DND-41 (cell line): ENCODE data around the gene NCLN.

Source experiments
- CTCF ChIP-seq: IDR thresholded peaks from 2 replicates; pipeline ENCODE4 v1.5.1; 2012; ENCODE audit warnings: borderline replicate concordance, low read length, moderate library complexity, mild to moderate bottlenecking; ENCODE audit not compliant: poor library complexity, severe bottlenecking; ENCODE audit errors: extremely low read depth
- EZH2 ChIP-seq: IDR thresholded peaks from 3 replicates; pipeline ENCODE4 v1.6.1; 2012; ENCODE audit warnings: borderline replicate concordance, low read depth, mild to moderate bottlenecking, moderate library complexity, low read length, inconsistent platforms; ENCODE audit not compliant: severe bottlenecking

GRCh38 chr19:3176715-3177501, 8.8 kb upstream of the NCLN start:
- TF ChIP-seq CTCF (no peak), EZH2 (no peak)
